GM18909 (cell line): ENCODE measurements around the gene SMYD2.

ENCODE experiments used
- ATAC-seq: cut with Tn5 transposase; IDR thresholded peaks from one replicate; pipeline ENCODE4 v1.9.1; 2021; ENCODE audit warnings: mild to moderate bottlenecking; ENCODE audit not compliant: unreplicated experiment, poor library complexity

SMYD2 gene

DNA sequence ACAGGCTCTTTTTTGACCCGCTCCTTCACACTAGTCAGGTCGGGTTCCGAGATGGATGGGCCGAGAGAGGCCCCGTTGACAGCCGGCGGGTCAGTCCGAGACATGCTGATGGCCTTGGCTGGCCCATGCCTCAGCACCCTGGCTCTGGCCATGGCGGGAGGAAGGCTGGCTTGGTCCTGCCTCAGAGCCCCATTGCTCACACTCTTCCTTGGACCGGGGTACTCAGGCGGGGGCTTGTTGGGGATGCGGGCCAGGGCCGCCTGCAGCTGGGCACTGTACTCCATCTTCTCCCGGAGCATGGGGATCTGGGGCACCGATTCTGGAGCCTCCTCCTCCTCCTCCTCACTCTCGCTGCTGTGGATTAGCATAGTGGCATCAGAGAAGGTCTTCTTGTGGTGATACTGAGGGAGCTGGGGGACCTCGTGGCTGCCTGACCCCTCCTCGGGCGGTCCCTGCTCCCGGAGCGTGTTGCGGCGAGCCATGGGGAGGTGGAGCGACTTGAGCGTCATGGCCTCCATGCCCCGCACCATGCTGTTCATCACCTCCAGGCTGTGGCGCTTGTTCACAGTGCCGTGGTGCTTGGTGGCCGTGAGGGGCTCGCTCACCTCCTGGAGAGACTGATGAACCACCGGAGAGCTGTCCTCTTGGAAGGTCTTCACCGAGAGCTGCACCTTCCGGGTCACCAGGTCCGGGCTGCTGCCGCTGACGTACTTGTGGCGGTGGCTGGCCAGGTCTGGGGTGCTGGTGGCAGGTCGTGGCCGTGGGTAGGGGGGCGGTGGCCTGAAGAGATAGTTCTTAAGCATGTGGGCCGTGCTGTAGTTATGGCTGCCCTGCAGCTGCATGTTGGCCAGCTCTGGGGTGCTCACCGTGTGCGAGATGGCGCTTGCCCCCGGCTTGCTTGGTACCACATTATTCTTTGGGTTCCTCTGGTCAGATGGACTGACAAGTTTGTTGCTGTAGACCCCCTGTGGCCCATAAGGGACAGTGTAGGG, 102.7 kb downstream of the SMYD2 start:
- no peak for ATAC-seq

DNA sequence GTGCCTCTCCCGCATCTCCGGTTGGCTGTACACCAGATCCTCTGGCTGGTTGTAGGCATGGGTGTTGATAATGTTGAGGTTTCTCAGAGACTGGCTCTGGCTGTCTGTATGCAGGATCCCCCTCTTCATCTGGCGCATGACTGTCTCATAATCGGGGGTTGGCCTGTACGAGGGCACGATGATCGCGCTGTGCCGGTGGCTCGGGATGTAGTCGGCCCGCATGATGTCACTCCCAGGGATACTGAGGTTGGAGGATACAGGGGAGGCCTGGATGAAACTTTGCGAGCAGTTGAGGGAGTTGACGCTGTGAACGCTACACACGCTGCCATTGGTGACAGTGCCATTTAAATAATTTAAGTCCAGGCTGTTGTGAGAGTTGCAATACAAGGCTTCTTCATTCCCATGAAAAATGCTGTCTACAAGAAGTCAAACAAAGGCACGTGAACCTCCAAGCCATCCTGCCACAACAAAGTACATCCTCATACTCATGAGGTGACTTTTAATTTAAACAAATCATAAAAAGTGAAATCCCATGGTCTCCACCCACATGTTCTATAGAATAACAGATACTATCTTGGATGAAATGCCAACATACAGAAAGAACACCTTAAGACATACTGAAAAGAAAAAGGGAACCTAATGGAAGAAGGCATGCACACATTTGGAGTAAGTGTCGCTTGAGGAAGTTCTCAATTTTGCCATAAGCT, 103.6 kb downstream of the SMYD2 start:
- ATAC-seq, result no peak

DNA sequence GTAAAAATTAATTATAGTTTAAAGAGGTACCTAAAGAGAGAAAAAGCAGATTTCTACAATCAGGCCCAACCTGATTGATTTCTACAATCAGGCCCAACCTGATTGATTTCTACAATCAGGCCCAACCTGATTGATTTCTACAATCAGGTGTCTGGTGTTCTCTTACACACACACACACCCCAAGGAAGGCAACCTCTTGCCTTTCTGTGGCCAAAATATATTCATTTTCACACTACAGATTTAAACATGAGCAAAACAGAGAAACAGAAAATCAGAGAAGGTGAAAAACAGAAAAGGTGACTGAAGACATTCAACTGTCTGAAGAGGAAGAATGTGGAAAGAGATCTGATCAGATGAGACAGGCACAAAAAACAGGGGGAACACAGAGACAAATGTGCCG, 104.5 kb downstream of the SMYD2 start:
- ATAC-seq, result no peak

DNA sequence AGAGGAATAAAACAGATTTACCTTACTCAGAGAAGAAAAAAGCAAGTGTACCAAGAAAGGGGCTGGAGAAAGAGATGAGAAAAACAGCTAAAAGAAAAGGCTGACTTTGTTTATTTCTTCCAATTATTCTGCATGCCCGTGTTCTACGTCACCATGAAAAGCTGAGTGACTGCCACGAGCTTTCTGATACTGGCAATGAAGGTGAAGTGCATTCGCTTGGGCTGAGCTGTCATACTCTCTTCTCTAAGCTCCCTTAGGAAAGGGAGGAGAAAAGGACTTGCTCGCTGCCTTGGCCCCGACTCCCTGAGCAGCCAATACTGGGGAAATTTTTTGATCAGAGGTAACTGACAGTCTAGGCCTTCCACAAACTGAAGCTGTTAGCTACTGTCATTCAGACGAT, 105.4 kb downstream of the SMYD2 start:
- ATAC-seq, result no peak
